HCT116 (cell line): ENCODE results near the gene HOXC6. TPM values are rescaled to one million over a fixed set of nuclear protein-coding genes. Genes with fewer than 3 reads are reported as not detected.

ENCODE experiments used
- ATAC-seq: fragments of 200-7000 bp; cut with Tn5 transposase; 2 replicates; pipeline ENCODE4 v1.9.1; 2020; ENCODE audit warnings: mild to moderate bottlenecking, moderate library complexity
- BruUV-seq: library from RNA; stranded (reverse); fragments of 400-500 nt; replicated peaks from 2 replicates; lab custom pipeline; 2021; lab: Mats Ljungman, UMichigan
- CTCF ChIA-PET: fragments of 300-600 bp; sonication (Branson Sonifier 250); formaldehyde crosslinking; loops from one replicate; lab custom pipeline; 2021; ENCODE audit warnings: antibody characterized with exemption; lab: Charles Lee
- POLR2A ChIA-PET: fragments of 300-600, 350-600 bp; sonication (Branson Sonifier 250); formaldehyde crosslinking; loops from one replicate; lab custom pipeline; 2021; ENCODE audit warnings: antibody characterized with exemption; lab: Charles Lee
- RAD21 ChIA-PET, 2 experiments: fragments of 300-600 bp; sonication (Branson Sonifier 250); formaldehyde crosslinking; loops; one replicate each; lab custom pipeline; 2023; ENCODE audit warnings: low total read pairs in 2 of 2; ENCODE audit not compliant: uncharacterized antibody in 2 of 2, unreplicated experiment in 2 of 2, low non-redundant PET in 1 of 2; lab: Charles Lee
- DNase-seq: peaks from one replicate; pipeline ENCODE4 v3.0.0-alpha.2; 2010; ENCODE audit warnings: low read depth, low spot score
- H2AFZ ChIP-seq: fragments of 200-600 bp; shearing (Covaris generic), sonication (generic); 2 replicates; pipeline ENCODE4 v1.6.1; 2017; ENCODE audit warnings: low read depth, mixed run types, mixed read lengths, antibody characterized with exemption, low read length; ENCODE audit not compliant: poor library complexity, severe bottlenecking
- H3K27ac ChIP-seq: 2 replicates; pipeline ENCODE4 v1.5.1; 2012; ENCODE audit warnings: low read depth, low read length
- H3K27me3 ChIP-seq: fragments of 200-600 bp; sonication (generic); 2 replicates; pipeline ENCODE4 v1.6.1; 2016; ENCODE audit warnings: mixed run types, low read length, mixed read lengths; ENCODE audit not compliant: insufficient read depth
- H3K36me3 ChIP-seq, 2 experiments: fragments of 200-500 bp in 1 of 2; fragments of 200-600 bp in 1 of 2; sonication (Bioruptor generic) in 1 of 2; sonication (generic) in 1 of 2; 2 replicates each; pipeline versions ENCODE4 v1.5.1 to v1.6.1; 2014 to 2016; ENCODE audit warnings: low read length in 2 of 2, inconsistent platforms in 1 of 2, mixed read lengths in 1 of 2, mixed run types in 1 of 2; ENCODE audit not compliant: insufficient read depth in 2 of 2, control insufficient read depth in 1 of 2
- H3K4me1 ChIP-seq, 2 experiments: fragments of 200-600 bp in 1 of 2; sonication (generic) in 1 of 2; 2 replicates each; pipeline versions ENCODE4 v1.5.1 to v1.6.1; 2012 to 2017; ENCODE audit warnings: low read length in 2 of 2, inconsistent platforms in 1 of 2, mild to moderate bottlenecking in 1 of 2, mixed read lengths in 1 of 2, mixed run types in 1 of 2, moderate library complexity in 1 of 2; ENCODE audit not compliant: insufficient read depth in 2 of 2, control insufficient read depth in 1 of 2
- H3K4me2 ChIP-seq: fragments of 200-600 bp; sonication (generic); 2 replicates; pipeline ENCODE4 v1.6.1; 2017; ENCODE audit warnings: mixed run types, low read length, mixed read lengths
- H3K4me3 ChIP-seq, 2 experiments: fragments of 200-600 bp in 1 of 2; sonication (generic) in 1 of 2; replicated peaks in 1 of 2; 2 replicates each; pipeline ENCODE4 v1.5.1; 2011 to 2016; ENCODE audit warnings: low read length in 2 of 2, control low read depth in 1 of 2, low read depth in 1 of 2, mild to moderate bottlenecking in 1 of 2, mixed read lengths in 1 of 2, mixed run types in 1 of 2
- H3K79me2 ChIP-seq: fragments of 200-600 bp; sonication (generic); 2 replicates; pipeline ENCODE4 v1.6.1; 2017; ENCODE audit warnings: mild to moderate bottlenecking, mixed run types, low read length, moderate library complexity, mixed read lengths; ENCODE audit not compliant: insufficient read depth
- H3K9ac ChIP-seq: fragments of 200-600 bp; sonication (generic); 2 replicates; pipeline ENCODE4 v1.6.1; 2016; ENCODE audit warnings: low read length, mixed read lengths
- H3K9me2 ChIP-seq: fragments of 200-600 bp; sonication (generic), shearing (Covaris generic); 2 replicates; pipeline ENCODE4 v1.6.1; 2017; ENCODE audit warnings: mixed run types, mild to moderate bottlenecking, moderate library complexity; ENCODE audit not compliant: insufficient read depth
- H3K9me3 ChIP-seq, 2 experiments: fragments of 200-500 bp in 1 of 2; fragments of 200-600 bp in 1 of 2; sonication (Bioruptor generic) in 1 of 2; sonication (generic) in 1 of 2; 2 replicates each; pipeline ENCODE4 v1.6.1; 2014 to 2017; ENCODE audit warnings: low read length in 2 of 2, mixed read lengths in 2 of 2, inconsistent platforms in 1 of 2, low read depth in 1 of 2, mild to moderate bottlenecking in 1 of 2, mixed run types in 1 of 2, moderate library complexity in 1 of 2; ENCODE audit not compliant: control insufficient read depth in 1 of 2, insufficient read depth in 1 of 2
- H4K20me1 ChIP-seq: fragments of 200-600 bp; sonication (generic), shearing (Covaris generic); 2 replicates; pipeline ENCODE4 v1.6.1; 2017; ENCODE audit warnings: mixed run types, mild to moderate bottlenecking, moderate library complexity; ENCODE audit not compliant: insufficient read depth
- CBX3 ChIP-seq: IDR thresholded peaks from 2 replicates; pipeline ENCODE4 v1.6.1; 2012; ENCODE audit warnings: low read depth
- MAX ChIP-seq: IDR thresholded peaks from 2 replicates; pipeline ENCODE4 v1.6.1; 2012
- POLR2A ChIP-seq: IDR thresholded peaks from 2 replicates; pipeline ENCODE4 v1.7.0; 2011; ENCODE audit warnings: borderline replicate concordance; ENCODE audit not compliant: insufficient read depth, insufficient read length; ENCODE audit errors: extremely low read depth
- REST ChIP-seq: IDR thresholded peaks from 2 replicates; pipeline ENCODE4 v1.6.1; 2012; ENCODE audit warnings: low read depth
- SP1 ChIP-seq: IDR thresholded peaks from 2 replicates; pipeline ENCODE4 v1.6.1; 2012; ENCODE audit warnings: low read depth
- SRF ChIP-seq: IDR thresholded peaks from 2 replicates; pipeline ENCODE4 v1.6.1; 2012; ENCODE audit warnings: low read depth
- TCF7L2 ChIP-seq: IDR thresholded peaks from 2 replicates; pipeline ENCODE4 v1.7.0; 2011; ENCODE audit warnings: borderline replicate concordance, inconsistent platforms; ENCODE audit not compliant: insufficient read depth, insufficient read length; ENCODE audit errors: extremely low read depth
- ZFX ChIP-seq: fragments of 450-650 bp; IDR thresholded peaks from 2 replicates; pipeline ENCODE4 v1.6.1; 2017
- intact Hi-C: fragments of 100-400 bp; cut with micrococcal nuclease; formaldehyde crosslinking; loops from 2 replicates; pipeline ENCODE4 v1.10.0; 2022
- total RNA-seq: library from RNA; stranded (reverse); gene quantifications from one replicate; pipeline ENCODE4 v1.2.1, GENCODE V29; 2021; ENCODE audit not compliant: unreplicated experiment

Gene HOXC6
- total RNA-seq, 1 experiment from 2014 or later: 3.1 TPM

GRCh38 chr12:54017878-54018467 is 10.3 kb upstream of the HOXC6 start (continued):
- no peak for TF ChIP-seq REST
- TF ChIP-seq, all 23 proteins: peak for 6

GRCh38 chr12:54018468-54018984 is 9.7 kb upstream of the HOXC6 start:
- Histone ChIP-seq H3K27ac (peak overlapping the region; percentile 94), H3K27me3 (no peaks in the 10 kb centered on the region), H4K20me1 (no peaks in the 10 kb centered on the region), H3K36me3 (no peaks in the 10 kb centered on the region), H3K4me2 (peak overlapping the region; percentile 99), H2AFZ (no peak overlapping the region), H3K9ac (peak overlapping the region; percentile 94), H3K4me3 (peak overlapping the region; percentile 76 to 88), H3K79me2 (no peaks in the 10 kb centered on the region), H3K9me3 (no peaks in the 10 kb centered on the region), H3K9me2 (no peaks in the 10 kb centered on the region), H3K4me1 (peaks cover 24 to 38% of the 10 kb centered on the region in 2 experiments)
- ChIA-PET RAD21 (interaction anchor here in 1 of 2 experiments (0.8 kb wide), 2 partner anchors 120 to 183 kb away, joined by 3 to 4 read pairs; no protein-coding TSS in a partner anchor), CTCF (interaction anchor here (1.1 to 3.3 kb wide), 4 partner anchors 9 to 272 kb away, joined by 3 to 43 read pairs (median 14); partner anchors contain the start of genes HOXC5 and HOXC6), POLR2A (no interaction called here)
- TF ChIP-seq POLR2A: peak; percentile 37
- no peak for TF ChIP-seq MAX
- TF ChIP-seq SP1: no peak
- TF ChIP-seq TCF7L2: no peak
- TF ChIP-seq ZFX: peak; percentile 65
- no peak for TF ChIP-seq SRF
- no peak for TF ChIP-seq CBX3
- DNase-seq: no peak
- ATAC-seq: peak; percentile 1
- BruUV-seq: TSS peak; percentile 90
- intact Hi-C loops: no loop called here
